B cell (primary cell): ENCODE measurements around the gene NTN3. TPM values are rescaled to one million over a fixed set of nuclear protein-coding genes. Genes with fewer than 3 reads are reported as not detected.

ENCODE experiments used
- ATAC-seq: fragments of 200-7000 bp; cut with Tn5 transposase; one replicate; pipeline ENCODE4 v1.10.0; 2021; ENCODE audit warnings: low read depth, mild to moderate bottlenecking, moderate number of reproducible peaks, moderate library complexity
- CTCF ChIA-PET: fragments of 350-600 bp; sonication (Branson Sonifier 250); formaldehyde crosslinking; loops from one replicate; lab custom pipeline; 2021; ENCODE audit warnings: antibody characterized with exemption, inconsistent platforms; lab: Charles Lee
- POLR2A ChIA-PET: fragments of 350-600 bp; sonication (Branson Sonifier 250); formaldehyde crosslinking; loops from one replicate; lab custom pipeline; 2021; ENCODE audit warnings: antibody characterized with exemption; lab: Charles Lee
- DNase-seq: peaks from one replicate; pipeline ENCODE4 v3.0.0; 2013
- H2AFZ ChIP-seq: 2 replicates; pipeline ENCODE4 v1.6.1; 2012; ENCODE audit warnings: mild to moderate bottlenecking, low read depth, low read length; ENCODE audit not compliant: insufficient read depth, poor library complexity, severe bottlenecking
- H3K27ac ChIP-seq, 2 donors: 1 replicate in 1 of 2; 2 replicates in 1 of 2; pipeline ENCODE4 v1.5.1; 2012 to 2013; ENCODE audit warnings: low read length in 2 of 2, mild to moderate bottlenecking in 2 of 2, moderate library complexity in 1 of 2
- H3K27me3 ChIP-seq, 4 experiments: fragments of 200-600 bp in 1 of 4; sonication (generic) in 1 of 4; replicated peaks in 1 of 4; 1 replicate in 2 of 4; 2 replicates in 2 of 4; pipeline versions ENCODE4 v1.6.1 to v1.7.0; 2013 to 2016; ENCODE audit warnings: low read length in 3 of 4, mild to moderate bottlenecking in 2 of 4, mixed read lengths in 1 of 4, moderate library complexity in 1 of 4; ENCODE audit not compliant: insufficient read depth in 4 of 4, control insufficient read depth in 3 of 4; ENCODE audit errors: control extremely low read depth in 1 of 4
- H3K36me3 ChIP-seq, 2 experiments: replicated peaks in 1 of 2; 1 replicate in 1 of 2; 2 replicates in 1 of 2; pipeline versions ENCODE4 v1.6.1 to v1.7.1; 2013; ENCODE audit warnings: low read length in 1 of 2; ENCODE audit not compliant: insufficient read depth in 2 of 2, control insufficient read depth in 1 of 2; ENCODE audit errors: control extremely low read depth in 1 of 2, extremely low read depth in 1 of 2
- H3K4me1 ChIP-seq, 2 donors: fragments of 200-600 bp in 1 of 2; sonication (generic) in 1 of 2; 1 replicate in 1 of 2; 2 replicates in 1 of 2; pipeline versions ENCODE4 v1.5.1 to v1.6.1; 2013 to 2017; ENCODE audit warnings: low read length in 2 of 2; ENCODE audit not compliant: control insufficient read depth in 2 of 2, insufficient read depth in 2 of 2
- H3K4me2 ChIP-seq: replicated peaks from 2 replicates; pipeline ENCODE3; 2012; ENCODE audit warnings: mild to moderate bottlenecking, low read depth, low read length; ENCODE audit not compliant: poor library complexity, severe bottlenecking
- H3K4me3 ChIP-seq, 5 experiments: fragments of 200-600 bp in 1 of 5; sonication (generic) in 1 of 5; 1 replicate in 3 of 5; 2 replicates in 2 of 5; pipeline versions ENCODE4 v1.5.1 to v1.7.0; 2011 to 2016; ENCODE audit warnings: low read length in 4 of 5, mild to moderate bottlenecking in 4 of 5, low read depth in 2 of 5, control low read depth in 1 of 5, moderate library complexity in 1 of 5; ENCODE audit not compliant: insufficient read depth in 1 of 5; ENCODE audit errors: control extremely low read depth in 1 of 5, extremely low read depth in 1 of 5
- H3K79me2 ChIP-seq: fragments of 200-600 bp; sonication (generic); one replicate; pipeline ENCODE4 v1.6.0; 2016; ENCODE audit warnings: low read length; ENCODE audit not compliant: control insufficient read depth, insufficient read depth
- H3K9ac ChIP-seq: fragments of 200-600 bp; sonication (generic); 2 replicates; pipeline ENCODE4 v1.6.1; 2017; ENCODE audit warnings: mild to moderate bottlenecking, low read length, moderate library complexity
- H3K9me3 ChIP-seq, 3 donors: one replicate each; pipeline versions ENCODE4 v1.6.1 to v1.7.1; 2013; ENCODE audit warnings: low read length in 2 of 3; ENCODE audit not compliant: control insufficient read depth in 2 of 3, insufficient read depth in 1 of 3; ENCODE audit errors: control extremely low read depth in 1 of 3
- H4K20me1 ChIP-seq: 2 replicates; pipeline ENCODE4 v1.6.0; 2012; ENCODE audit warnings: mild to moderate bottlenecking, low read length; ENCODE audit not compliant: insufficient read depth, control insufficient read depth, poor library complexity, severe bottlenecking
- H3K27ac Mint-ChIP-seq: one replicate; pipeline ENCODE4 v1.8.0; 2021; ENCODE audit warnings: mixed read lengths
- H3K27me3 Mint-ChIP-seq: one replicate; pipeline ENCODE4 v1.8.0; 2021; ENCODE audit warnings: mixed read lengths
- H3K4me1 Mint-ChIP-seq: one replicate; pipeline ENCODE4 v1.8.0; 2021; ENCODE audit warnings: mixed read lengths
- H3K4me3 Mint-ChIP-seq: one replicate; pipeline ENCODE4 v1.8.0; 2021; ENCODE audit warnings: mixed read lengths
- H3K9me3 Mint-ChIP-seq: one replicate; pipeline ENCODE4 v1.8.0; 2022; ENCODE audit warnings: mixed read lengths; ENCODE audit not compliant: insufficient read depth
- EZH2 ChIP-seq: IDR thresholded peaks from 2 replicates; pipeline ENCODE4 v1.6.1; 2012; ENCODE audit warnings: borderline replicate concordance, low read depth, mild to moderate bottlenecking, moderate library complexity, low read length; ENCODE audit not compliant: insufficient read depth, poor library complexity, severe bottlenecking
- WGBS: methylation state at CpG from one replicate; pipeline ENCODE4 v1.1.5; 2013; ENCODE audit warnings: missing lambda C conversion rate; ENCODE audit not compliant: insufficient coverage; 5-methylcytosine and 5-hydroxymethylcytosine counted together
- intact Hi-C: fragments of 100-400 bp; cut with micrococcal nuclease; formaldehyde crosslinking; loops from one replicate; pipeline ENCODE4 v1.10.0; 2022
- polyA plus RNA-seq: library from polyadenylated mRNA; depleted of rRNA; stranded (reverse); fragments of >200 nt; gene quantifications from 2 replicates; pipeline ENCODE4 v1.2.3, GENCODE V29; 2012
- total RNA-seq, 2 donors: library from RNA; stranded (reverse); fragments of 120-200 nt in 1 of 2; gene quantifications; 1 replicate in 1 of 2; 2 replicates in 1 of 2; pipeline versions ENCODE4 v1.2.3 to v1.2.4, GENCODE V29; 2013 to 2022
- TF ChIP-seq, protein P1 (sequence below): fragments of 200-600 bp; IDR thresholded peaks from one replicate; pipeline ENCODE4 v1.8.0; 2022; ENCODE audit warnings: antibody characterized with exemption, mild to moderate bottlenecking

Gene NTN3
- total and polyA plus RNA-seq, 2 donors (not counting 1 experiment from before 2014, with no cell fraction given): not detected

DNA sequence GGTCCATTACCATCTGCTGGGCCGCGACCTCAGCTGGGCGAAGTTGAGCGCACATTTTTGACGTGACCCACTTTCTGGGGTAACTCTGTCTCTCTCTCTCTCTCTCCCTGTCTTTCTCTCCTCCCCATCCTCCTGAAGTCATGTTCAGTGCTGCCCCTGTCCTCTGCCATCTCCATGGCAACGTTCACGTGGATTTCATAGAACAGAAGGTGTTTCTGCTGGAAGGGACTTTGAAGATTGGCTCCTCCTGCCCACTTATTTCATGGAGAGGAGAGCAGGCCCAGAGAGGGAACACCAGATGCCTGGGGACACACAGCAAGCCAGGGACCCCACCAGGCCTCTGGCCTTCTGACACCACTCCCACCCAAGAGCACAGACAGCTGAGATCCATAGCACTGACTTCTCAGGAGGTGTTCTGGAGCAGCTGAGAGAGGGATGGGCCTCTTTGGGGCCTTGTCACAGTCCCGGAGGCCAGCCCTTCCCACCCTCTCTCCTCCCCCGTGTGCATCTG, 46.0 kb upstream of the NTN3 start:
- TF ChIP-seq, protein P1, sequence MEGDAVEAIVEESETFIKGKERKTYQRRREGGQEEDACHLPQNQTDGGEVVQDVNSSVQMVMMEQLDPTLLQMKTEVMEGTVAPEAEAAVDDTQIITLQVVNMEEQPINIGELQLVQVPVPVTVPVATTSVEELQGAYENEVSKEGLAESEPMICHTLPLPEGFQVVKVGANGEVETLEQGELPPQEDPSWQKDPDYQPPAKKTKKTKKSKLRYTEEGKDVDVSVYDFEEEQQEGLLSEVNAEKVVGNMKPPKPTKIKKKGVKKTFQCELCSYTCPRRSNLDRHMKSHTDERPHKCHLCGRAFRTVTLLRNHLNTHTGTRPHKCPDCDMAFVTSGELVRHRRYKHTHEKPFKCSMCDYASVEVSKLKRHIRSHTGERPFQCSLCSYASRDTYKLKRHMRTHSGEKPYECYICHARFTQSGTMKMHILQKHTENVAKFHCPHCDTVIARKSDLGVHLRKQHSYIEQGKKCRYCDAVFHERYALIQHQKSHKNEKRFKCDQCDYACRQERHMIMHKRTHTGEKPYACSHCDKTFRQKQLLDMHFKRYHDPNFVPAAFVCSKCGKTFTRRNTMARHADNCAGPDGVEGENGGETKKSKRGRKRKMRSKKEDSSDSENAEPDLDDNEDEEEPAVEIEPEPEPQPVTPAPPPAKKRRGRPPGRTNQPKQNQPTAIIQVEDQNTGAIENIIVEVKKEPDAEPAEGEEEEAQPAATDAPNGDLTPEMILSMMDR: no peak
- TF ChIP-seq EZH2: no peak
- ATAC-seq: no peak
- H3K27ac Mint-ChIP-seq: no peak overlapping the region
- Histone ChIP-seq H3K9me3 (no peaks in the 10 kb centered on the region), H3K27me3 (no peaks in the 10 kb centered on the region), H3K27ac (no peak overlapping the region), H3K9ac (no peak overlapping the region), H3K4me2 (no peak overlapping the region), H3K4me1 (peaks cover 3 to 19% of the 10 kb centered on the region in 2 donors), H3K4me3 (no peak overlapping the region), H3K79me2 (peaks cover 4% of the 10 kb centered on the region), H3K36me3 (no peaks in the 10 kb centered on the region), H2AFZ (no peak overlapping the region), H4K20me1 (no peaks in the 10 kb centered on the region)
- H3K27me3 Mint-ChIP-seq: no peaks in the 10 kb centered on the region
- H3K4me1 Mint-ChIP-seq: peaks cover 10% of the 10 kb centered on the region
- DNase-seq: no peak
- intact Hi-C loops: no loop called here
- ChIA-PET POLR2A (no interaction called here), CTCF (interaction anchor here (1.2 to 1.3 kb wide), 2 partner anchors 13 to 44 kb away, joined by 3 to 5 read pairs; no protein-coding TSS in a partner anchor)
- no peaks in the 10 kb centered on the region for H3K9me3 Mint-ChIP-seq
- WGBS: 95% methylated on average over 9 of the region's 9 CpGs
- no peak overlapping the region for H3K4me3 Mint-ChIP-seq

DNA sequence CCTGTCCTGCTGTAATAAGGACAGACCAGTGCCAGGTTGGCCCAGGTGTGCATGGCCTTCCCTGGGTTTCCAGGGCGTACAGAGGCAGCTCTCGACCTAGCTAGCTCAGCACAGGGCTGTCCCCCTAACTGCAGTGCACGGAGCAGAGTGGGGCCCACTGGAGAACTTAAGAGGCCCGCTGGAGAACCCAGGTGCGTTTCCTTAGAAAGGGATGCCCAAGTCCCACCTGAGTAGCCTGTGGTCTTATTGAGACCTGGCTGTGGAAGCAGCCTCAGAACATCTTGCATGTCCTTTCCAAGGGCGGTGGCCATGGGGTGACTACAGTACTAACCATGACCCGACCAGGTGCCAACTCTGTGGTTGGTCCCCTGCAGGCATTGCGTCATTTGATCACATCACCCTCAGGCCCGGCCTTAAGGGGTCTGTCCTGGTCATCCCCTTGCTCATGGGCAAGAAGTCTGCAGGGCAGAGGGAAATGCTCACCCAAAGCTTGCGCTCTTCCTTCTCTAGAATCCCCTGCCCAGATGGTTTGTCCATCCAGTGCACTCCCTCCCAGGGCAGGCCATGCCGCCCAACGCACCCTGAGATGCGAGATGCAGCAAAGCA, 45.2 kb upstream of the NTN3 start:
- CTCF ChIA-PET: interaction anchor here (0.6 to 1.3 kb wide), 3 partner anchors 12 to 53 kb away, joined by 3 to 5 read pairs (median 4); no protein-coding TSS in a partner anchor
- no peak overlapping the region for H3K4me3 Mint-ChIP-seq
- Histone ChIP-seq H3K79me2 (peaks cover 7% of the 10 kb centered on the region), H3K4me1 (peaks cover 9 to 26% of the 10 kb centered on the region in 2 donors), H3K27me3 (no peaks in the 10 kb centered on the region), H3K9ac (no peak overlapping the region), H3K9me3 (no peaks in the 10 kb centered on the region), H3K27ac (no peak overlapping the region), H3K4me3 (no peak overlapping the region), H2AFZ (no peak overlapping the region), H3K36me3 (no peaks in the 10 kb centered on the region), H3K4me2 (no peak overlapping the region), H4K20me1 (no peaks in the 10 kb centered on the region)
- 97% methylated on average over 12 of the region's 13 CpGs for WGBS
- intact Hi-C loops: no loop called here
- no peak overlapping the region for H3K27ac Mint-ChIP-seq
- DNase-seq (no peak), ATAC-seq (no peak)
- POLR2A ChIA-PET: no interaction called here
- TF ChIP-seq, protein P1: no peak
- TF ChIP-seq EZH2: no peak
- H3K27me3 Mint-ChIP-seq: no peaks in the 10 kb centered on the region
- H3K9me3 Mint-ChIP-seq: no peaks in the 10 kb centered on the region
- H3K4me1 Mint-ChIP-seq: peaks cover 15% of the 10 kb centered on the region
